Uterus (tissue), 2 donors: ENCODE measurements around the gene MYO18B.

Source experiments
- CTCF ChIP-seq, 4 experiments: fragments of 200-600 bp in 2 of 4; fragments of 450-650 bp in 2 of 4; sonication (generic) in 2 of 4; IDR thresholded peaks; one replicate each; pipeline ENCODE4 v1.5.1; 2016 to 2019; ENCODE audit warnings: antibody characterized with exemption in 4 of 4, mild to moderate bottlenecking in 2 of 4, moderate library complexity in 1 of 4
- POLR2A ChIP-seq, 2 donors: fragments of 450-650 bp; IDR thresholded peaks; one replicate each; pipeline ENCODE4 v1.6.1; 2016; ENCODE audit warnings: antibody characterized with exemption in 2 of 2, mild to moderate bottlenecking in 1 of 2, moderate library complexity in 1 of 2

GRCh38 chr22:25806579-25806978, 64.6 kb downstream of the MYO18B start:
- no peak for TF ChIP-seq CTCF (IDR thresholded peaks at IDR 0.05)
- no peak for TF ChIP-seq POLR2A (IDR thresholded peaks at IDR 0.05)
